ENCODE data around the gene SMTNL2.
"Not testable (repeated sequence)": the region's sequence is repeated elsewhere in the genome, so short reads cannot be mapped to it uniquely, and the experiment has no call there.

Gene SMTNL2

DNA sequence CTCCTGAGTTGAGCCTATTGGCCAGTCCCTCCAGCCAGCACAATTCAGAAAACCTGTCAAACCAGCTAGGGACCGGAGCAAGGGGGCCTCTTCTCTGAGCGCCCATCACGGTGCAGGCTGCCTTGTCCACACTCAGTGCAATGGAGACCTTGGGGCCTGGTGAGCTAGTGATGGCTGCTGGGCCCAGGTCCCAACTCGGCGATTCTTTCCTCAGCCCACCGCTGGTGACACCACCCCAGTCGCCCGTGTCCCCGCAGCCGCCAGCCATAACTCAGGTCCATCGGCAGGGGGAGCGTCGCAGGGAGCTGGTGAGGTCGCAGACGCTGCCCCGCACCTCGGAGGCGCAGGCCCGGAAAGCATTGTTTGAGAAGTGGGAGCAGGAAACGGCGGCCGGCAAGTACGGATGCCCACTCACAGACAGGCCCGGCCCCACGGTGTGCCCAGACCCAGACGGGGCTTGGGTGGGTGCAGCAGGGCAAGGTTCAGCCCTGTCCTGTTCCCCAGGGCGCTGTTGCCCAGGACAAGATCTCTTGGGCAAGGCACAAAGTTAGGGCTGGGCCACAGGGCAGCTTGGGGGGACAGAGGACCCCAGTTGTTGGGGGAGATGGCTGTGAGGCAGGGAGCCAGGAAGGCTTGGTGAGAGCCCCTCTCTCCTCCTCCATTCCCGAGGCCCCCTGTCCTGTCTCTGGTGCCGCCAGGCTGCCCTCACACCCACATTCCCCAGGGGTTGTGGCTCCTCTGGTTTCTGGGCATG, 10.8 kb downstream of the SMTNL2 start:
- H3K4me3 ChIP-seq (ENCODE audit: low read length): peak overlapping the region; percentile 42
- DNase-seq (ENCODE audit: low read depth, low spot score): peak; percentile 53

DNA sequence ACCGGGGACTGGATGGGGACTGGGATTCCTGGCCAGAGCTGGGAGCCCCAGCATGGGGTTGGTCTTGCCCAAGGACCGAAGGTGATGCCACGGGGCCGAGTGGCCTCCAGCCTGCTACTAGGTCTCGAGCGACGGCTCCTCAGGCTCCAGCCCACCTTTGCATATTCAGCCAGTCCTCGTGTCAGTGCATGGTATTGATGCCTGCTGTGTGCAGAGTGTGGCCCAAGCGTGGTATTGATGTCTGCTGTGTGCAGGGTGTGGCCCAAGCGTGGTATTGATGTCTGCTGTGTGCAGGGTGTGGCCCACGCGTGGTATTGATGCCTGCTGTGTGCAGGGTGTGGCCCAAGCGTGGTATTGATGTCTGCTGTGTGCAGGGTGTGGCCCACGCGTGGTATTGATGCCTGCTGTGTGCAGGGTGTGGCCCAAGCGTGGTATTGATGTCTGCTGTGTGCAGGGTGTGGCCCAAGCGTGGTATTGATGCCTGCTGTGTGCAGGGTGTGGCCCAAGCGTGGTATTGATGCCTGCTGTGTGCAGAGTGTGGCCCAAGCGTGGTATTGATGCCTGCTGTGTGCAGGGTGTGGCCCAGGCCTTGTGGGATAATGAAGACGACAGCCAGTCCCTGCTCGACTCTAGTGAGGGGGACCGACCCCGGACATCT, 11.5 kb downstream of the SMTNL2 start:
- DNase-seq (ENCODE audit: low read depth, low spot score); H3K4me3 ChIP-seq (ENCODE audit: low read length): not testable (repeated sequence)

DNA sequence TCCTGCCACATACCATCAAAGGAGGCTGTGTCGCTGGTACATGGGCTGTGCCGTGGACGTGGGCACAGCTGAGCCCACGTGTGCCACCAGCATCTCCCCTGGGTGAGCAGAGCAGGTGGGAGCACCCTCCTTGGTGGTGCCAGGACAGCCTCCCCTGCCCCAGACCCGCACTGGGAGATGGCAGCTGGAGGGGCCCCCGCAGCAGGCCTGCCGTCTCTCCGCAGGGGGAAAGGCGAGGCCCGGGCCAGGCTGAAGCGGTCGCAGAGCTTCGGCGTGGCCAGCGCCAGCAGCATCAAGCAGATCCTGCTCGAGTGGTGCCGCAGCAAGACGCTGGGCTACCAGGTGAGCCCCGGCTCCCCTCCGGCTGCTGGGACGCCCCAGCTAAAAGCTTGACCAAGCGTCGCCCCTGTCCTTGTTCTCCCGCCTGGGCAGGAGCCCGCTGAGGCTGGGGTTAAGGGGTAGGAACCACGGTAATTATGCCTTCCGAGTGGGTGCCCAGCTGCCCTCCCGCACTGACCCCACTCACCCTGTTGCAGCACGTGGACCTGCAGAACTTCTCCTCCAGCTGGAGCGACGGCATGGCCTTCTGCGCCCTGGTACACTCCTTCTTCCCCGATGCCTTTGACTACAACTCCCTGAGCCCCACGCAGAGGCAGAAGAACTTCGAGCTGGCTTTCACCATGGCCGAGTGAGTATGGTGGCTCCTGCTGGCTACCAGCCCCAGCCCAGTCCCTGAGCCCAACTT, 12.5 kb downstream of the SMTNL2 start:
- H3K4me3 ChIP-seq (ENCODE audit: low read length): no peak overlapping the region
- no peak for DNase-seq (ENCODE audit: low read depth, low spot score)

DNA sequence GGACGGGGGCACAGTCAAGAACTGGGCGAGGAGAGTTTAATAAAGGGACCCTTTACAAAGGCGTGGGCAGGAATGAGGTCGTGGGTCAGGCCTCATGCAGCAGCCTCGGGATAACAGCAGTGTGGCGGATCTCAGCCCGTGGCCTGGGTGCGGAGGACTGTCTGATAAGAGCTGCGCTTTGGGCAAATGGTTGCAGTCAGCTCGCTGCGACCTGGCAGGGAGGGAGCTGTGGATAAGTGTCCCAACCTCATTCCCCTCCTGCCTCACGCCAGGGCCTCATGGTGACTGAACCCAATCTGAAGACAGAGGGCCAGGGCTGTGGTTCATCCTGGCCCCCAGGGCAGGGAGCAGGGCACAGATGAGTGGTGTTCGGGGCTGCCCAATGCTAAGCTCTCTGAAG, 13.6 kb downstream of the SMTNL2 start:
- H3K4me3 ChIP-seq (ENCODE audit: low read length): no peak overlapping the region
- no peak for DNase-seq (ENCODE audit: low read depth, low spot score)

DNA sequence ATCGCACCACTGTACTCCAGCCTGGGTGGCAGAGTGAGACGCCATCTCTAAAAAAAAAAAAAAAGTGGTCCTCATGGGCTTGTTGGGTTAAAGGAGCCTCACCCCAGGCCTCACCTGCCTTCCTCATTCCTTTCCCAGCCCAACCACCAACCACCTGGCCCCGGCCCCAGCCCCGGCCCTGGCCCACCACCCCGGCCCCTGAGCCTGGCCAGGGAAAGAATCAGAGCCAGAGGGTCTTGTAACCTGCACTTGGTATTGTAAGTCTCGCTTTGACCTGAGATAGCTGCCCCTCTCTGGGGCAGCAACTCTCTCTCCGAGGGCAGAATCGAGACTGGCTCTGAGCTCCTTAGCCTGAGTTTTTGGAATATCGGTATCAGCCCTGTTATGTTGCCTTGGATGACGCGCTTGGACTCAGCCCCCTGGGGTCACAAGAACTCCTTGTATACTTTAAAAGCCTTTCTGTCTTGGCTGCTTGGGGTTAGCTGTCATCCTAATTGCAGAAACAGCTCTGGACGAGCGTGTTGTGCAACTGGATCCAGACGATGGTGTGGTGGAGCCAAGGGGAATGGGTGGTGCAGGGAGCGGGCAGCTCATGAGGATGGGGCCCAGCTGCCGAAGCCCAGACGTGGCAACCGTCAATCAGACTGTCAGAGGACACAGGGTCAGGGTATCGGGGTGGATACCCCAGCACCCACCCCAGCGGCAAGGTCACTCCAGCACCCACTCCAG, 14.6 kb downstream of the SMTNL2 start:
- no peak for DNase-seq (ENCODE audit: low read depth, low spot score)
- no peak overlapping the region for H3K4me3 ChIP-seq (ENCODE audit: low read length)

DNA sequence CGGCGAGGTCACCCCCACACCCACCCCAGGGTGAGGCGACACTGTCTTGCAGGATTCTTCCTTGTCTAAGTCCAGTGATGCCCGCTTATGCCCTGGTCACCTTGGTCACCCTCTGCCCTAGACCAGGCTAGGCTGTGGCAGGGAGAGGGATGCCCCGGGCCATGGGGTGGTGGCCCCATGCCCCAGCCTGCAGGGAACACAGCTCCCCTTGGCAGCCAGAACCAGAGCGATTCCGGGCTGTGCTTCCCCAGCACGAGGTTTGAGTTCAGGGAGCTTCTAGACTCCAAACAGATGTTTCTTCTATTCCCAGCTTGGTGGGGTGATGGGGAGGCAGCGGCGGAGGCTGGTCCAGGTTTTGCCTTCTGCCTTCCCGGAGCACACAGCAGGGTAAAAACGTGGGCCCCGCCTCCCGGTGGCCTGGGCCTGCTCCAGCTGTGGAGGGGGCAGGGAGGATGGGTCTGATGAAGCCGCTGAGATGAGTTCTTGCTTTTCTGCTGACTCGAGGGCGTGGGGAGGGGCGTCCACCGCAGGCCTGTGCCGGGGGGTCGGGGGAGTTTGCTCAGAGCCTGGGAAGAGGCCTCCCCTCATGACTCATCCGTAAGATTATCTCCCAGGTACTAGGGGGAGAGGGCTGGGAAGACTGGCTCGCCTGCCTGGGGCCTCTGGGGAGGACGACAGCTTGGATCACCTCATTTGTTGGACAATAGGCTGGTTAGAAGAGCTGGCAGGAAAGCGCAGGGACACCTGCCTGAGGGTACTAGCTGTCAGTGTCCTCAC, 15.4 kb downstream of the SMTNL2 start:
- no peak overlapping the region for H3K4me3 ChIP-seq (ENCODE audit: low read length)
- DNase-seq (ENCODE audit: low read depth, low spot score): no peak

DNA sequence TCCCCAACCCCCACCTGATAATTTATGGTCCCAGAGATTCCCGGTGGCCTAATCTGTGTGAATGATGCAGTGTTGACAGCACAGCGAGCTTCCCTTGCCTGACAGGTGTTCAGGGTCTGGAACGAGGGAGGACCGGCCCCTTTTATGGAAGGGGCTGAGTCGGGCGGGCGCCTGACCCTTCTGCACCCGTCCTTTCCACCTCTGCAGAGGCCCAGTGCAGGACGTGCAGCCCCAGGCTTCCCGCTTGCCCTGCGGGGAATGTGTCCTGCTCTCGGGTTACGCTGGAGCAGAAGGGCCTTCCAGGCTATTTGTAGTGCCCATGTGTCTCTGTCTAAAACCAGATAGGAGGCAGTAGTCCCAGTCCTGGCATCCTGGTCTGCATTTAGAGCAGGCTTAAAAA, 16.2 kb downstream of the SMTNL2 start:
- DNase-seq (ENCODE audit: low read depth, low spot score): no peak
- no peak overlapping the region for H3K4me3 ChIP-seq (ENCODE audit: low read length)

DNA sequence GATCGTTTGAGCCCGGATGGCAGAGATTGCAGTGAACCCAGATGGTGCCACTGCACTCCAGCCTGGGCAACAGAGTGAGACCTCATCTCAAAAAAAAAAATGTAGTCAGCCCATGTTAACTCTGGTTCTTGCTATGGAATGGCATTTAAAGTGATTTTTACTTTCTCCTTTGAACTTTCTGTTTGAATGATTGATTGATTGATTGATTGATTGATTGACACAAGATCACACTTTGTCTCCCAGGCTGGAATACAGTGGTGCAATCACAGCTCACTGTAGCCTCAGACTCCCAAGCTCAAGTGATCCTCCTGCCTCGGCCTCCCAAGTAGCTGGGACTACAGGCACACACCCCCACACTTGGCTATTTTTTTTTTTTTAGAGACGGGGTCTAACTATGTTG, 17.0 kb downstream of the SMTNL2 start:
- no peak for DNase-seq (ENCODE audit: low read depth, low spot score)
- no peak overlapping the region for H3K4me3 ChIP-seq (ENCODE audit: low read length)

DNA sequence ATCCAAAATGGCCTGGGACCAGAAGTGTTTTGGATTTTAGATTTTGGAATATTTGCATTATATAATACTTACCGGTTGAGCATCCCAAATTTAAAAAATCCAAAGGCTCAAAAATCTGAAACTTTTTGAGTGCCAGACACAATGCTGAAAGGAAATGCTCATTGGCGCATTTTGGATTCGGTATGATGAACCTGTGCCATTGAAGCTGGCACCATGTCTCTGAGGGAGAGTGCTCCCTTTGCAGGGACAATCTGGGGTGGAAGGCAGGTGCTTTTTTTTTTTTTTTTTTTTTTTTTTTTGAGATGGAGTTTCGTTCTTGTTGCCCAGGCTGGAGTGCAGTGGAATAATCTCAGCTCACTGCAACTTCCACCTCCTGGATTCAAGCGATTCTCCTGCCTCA, 17.7 kb downstream of the SMTNL2 start:
- H3K4me3 ChIP-seq (ENCODE audit: low read length): no peak overlapping the region
- DNase-seq (ENCODE audit: low read depth, low spot score): no peak

DNA sequence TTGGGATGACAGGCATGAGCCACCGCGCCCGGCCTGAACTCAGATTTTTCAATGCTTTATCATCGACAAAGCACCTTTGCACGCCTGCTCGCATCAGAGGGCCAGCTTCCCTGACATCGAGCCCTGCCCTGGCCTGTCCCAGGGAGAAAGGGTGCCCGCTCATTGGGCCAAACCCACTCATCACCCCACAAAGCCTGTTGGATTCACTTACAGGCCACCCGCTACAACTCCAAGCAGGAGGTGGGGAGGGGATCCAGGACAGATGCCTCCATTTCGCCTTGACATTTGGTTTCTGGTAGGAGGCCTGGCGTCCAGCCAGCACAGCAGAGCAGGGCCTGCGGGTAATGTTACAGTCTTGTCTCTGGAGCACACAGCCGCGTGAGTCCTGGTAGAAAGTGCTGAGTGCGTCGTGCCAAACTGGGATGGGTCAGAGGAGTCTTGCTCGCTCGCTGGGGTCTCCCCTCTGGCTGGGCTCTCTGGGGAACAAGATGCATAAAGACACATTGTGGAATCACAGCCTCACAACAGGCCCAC, 19.8 kb downstream of the SMTNL2 start:
- DNase-seq (ENCODE audit: low read depth, low spot score): no peak
- no peak overlapping the region for H3K4me3 ChIP-seq (ENCODE audit: low read length)

DNA sequence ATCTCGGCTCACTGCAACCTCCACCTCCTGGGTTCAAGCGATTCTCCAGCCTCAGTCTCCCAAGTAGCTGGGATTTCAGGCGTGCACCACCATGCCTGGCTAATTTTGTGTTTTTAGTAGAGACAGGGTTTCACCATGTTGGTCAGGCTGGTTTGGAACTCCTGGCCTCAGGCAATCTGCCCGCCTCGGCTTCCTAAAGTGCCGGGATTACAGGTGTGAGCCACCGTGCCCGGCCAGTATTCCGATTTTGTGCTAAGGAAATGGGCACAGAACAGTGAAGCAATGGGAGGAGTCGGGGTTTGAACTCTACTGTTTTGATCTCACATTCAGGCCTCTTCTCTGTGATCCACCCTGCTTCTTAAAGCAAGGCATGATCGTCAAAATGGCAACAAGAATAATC, 20.4 kb downstream of the SMTNL2 start:
- not testable (repeated sequence) for DNase-seq (ENCODE audit: low read depth, low spot score); H3K4me3 ChIP-seq (ENCODE audit: low read length)

DNA sequence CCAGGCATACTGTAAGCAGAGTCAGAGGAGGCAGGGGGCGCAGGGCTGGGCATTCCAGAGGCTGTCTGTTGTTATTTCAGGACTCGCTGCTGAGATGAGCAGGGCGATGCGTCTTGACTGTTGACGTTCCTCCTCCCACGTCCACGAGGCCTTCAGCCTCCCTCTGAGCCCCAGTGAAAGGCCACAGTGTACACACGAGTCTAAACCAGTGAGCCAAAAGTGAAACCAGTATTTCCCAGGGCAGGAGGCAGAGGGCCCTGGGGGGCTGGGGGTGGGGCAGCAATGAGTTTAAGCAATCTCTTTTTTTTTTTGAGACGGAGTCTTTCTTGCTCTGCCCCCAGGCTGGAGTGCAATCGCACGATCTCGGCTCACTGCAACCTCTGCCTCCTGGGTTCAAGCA, 21.5 kb downstream of the SMTNL2 start:
- no peak overlapping the region for H3K4me3 ChIP-seq (ENCODE audit: low read length)
- no peak for DNase-seq (ENCODE audit: low read depth, low spot score)

DNA sequence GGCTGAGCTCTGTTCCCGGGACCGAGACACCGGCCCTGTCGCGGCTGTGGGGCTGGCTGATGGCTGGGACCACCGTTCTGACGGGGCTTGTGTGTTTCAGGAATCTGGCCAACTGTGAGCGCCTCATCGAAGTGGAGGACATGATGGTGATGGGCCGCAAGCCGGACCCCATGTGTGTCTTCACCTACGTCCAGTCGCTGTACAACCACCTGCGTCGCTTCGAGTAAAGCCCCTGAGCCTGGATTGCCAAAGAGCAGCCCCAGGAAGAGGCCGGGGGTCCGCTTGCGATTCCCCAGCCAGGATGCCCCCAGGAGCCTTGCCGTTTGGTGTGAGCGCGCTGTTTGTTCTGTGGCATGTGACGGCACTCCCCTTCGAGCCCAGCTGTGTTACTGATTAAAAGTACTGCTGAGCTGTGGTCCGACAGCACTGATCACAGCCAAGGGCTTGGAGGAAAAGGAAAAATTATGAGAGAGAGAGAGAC, 23.0 kb downstream of the SMTNL2 start:
- no peak for DNase-seq (ENCODE audit: low read depth, low spot score)
- no peak overlapping the region for H3K4me3 ChIP-seq (ENCODE audit: low read length)

DNA sequence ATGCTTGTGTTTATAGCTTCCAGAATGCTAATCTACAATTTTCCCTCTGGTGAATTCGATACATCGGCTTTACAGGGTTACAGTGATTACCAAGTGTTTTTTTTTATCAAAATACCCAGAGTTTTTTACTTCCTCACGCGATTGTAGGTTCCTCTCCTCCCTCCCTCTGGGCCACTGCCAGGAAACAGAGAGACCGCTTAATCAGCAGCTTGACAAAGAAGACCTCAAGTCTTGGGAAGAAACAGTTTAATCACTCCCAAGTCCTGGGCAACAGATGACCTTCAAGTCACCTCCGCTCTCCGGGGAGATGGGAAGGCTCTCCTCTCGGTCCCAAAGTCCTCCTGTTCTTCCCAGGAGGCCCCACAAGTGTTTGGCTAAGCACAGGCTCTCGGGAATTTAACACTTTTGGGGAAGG, 23.5 kb downstream of the SMTNL2 start:
- no peak overlapping the region for H3K4me3 ChIP-seq (ENCODE audit: low read length)
- no peak for DNase-seq (ENCODE audit: low read depth, low spot score)

DNA sequence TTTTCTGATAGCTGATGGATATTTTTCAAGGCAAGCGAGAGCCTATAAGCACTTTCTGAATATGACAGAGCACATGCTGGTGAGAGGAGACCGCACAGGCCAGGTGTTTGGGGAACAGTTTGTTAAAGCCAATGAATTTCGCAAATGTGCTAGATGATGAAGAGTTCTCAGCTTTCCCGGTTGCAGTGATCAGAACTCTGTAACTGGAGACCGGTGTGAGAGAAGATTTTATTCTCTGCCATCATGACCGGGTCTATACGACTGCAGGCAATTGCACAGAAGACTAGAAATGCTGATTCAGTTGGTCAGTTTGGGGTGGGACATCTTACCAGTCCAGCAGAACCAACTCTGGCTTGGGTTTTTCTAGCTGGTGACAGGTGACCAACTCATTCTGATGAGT, 25.4 kb downstream of the SMTNL2 start:
- no peak for DNase-seq (ENCODE audit: low read depth, low spot score)
- H3K4me3 ChIP-seq (ENCODE audit: low read length): no peak overlapping the region

DNA sequence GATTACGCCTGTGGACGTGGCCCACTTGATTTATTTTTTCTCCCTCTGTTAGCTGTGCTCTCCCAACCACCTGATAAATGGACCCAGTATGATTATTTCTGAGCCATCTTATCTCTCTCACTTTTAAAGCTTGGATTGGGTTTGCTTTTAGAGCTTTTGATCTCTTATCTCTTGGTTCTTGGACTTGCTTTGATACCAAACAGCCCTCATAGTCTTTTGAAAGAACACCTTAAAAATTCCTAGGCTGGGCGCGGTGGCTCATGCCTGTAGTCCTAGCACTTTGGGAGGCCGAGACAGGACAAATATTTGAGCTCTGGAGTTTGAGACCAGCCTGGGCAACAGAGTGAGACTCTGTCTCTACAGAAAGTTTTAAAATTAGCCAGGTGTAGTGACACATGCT, 25.8 kb downstream of the SMTNL2 start:
- H3K4me3 ChIP-seq (ENCODE audit: low read length): no peak overlapping the region
- no peak for DNase-seq (ENCODE audit: low read depth, low spot score)

DNA sequence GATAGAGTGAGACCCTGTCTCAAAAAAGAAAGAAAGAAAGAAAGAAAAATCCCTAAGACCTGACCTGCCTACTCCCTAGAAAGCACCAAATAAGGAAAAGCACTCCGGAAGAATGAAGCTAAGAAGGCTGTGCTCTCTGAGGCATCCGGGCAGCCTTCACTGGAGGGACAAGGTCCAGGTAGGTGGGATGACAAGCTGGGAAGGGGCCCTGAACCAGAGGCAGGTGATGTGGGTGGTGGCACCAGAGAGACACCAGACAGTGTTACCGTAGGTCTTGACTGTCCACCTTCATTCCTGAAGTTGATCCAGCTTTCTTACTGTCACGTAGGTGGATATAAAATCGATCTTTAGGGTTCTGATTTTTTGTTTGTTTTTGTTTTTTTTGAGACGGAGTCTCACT, 26.3 kb downstream of the SMTNL2 start:
- no peak for DNase-seq (ENCODE audit: low read depth, low spot score)
- no peak overlapping the region for H3K4me3 ChIP-seq (ENCODE audit: low read length)

DNA sequence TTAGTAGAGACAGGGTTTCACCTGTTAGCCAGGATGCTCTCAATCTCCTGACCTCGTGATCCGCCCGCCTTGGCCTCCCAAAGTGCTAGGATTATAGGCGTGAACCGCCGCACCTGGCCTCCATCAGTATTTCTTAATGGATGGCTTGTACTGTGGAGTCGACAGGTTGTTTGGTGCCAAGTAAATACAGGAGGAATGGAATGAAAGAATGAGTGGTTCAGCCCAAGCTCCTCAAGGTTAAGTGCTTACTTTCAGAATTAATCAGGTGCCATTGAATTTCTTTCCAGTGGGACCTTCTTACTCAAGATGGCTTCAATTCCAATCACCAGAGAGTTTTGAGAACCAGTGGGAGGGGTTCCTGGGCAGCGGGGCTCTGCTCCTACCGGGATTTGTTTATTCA, 32.1 kb downstream of the SMTNL2 start:
- H3K4me3 ChIP-seq (ENCODE audit: low read length): no peak overlapping the region
- DNase-seq (ENCODE audit: low read depth, low spot score): no peak

DNA sequence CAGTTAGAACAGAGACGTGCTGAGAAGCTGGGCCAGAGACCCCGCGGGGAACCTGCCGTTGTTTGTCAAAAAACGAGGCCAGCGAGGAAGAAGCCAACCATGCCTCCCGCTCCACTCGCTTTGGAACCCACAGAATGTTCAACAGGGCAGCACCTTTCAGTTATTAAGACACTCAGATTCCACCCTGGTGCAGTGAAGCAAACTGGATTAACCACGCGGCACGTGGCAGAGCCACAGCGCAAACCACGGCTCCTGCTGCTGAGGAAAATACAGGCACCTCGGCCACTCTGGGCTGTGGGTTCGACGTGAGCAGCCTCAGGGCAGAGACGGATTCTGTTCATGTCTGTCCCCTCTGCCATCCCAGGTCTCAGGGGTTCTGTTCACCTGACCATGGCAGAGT, 32.8 kb downstream of the SMTNL2 start:
- no peak for DNase-seq (ENCODE audit: low read depth, low spot score)

More for the DNA sequence above, 32.8 kb downstream of the SMTNL2 start:
- H3K4me3 ChIP-seq (ENCODE audit: low read length): no peak overlapping the region

Data from Jurkat, Clone E6-1 (cell line).